COR-L47 (cell line): ENCODE measurements around the gene ZNF502.
"Not testable (repeated sequence)": the region's sequence is repeated elsewhere in the genome, so short reads cannot be mapped to it uniquely, and the experiment has no call there.

Experiments
- DNase-seq: peaks from one replicate; lab custom pipeline; 2025; lab: John Stamatoyannopoulos, UW

ZNF502 gene

DNA sequence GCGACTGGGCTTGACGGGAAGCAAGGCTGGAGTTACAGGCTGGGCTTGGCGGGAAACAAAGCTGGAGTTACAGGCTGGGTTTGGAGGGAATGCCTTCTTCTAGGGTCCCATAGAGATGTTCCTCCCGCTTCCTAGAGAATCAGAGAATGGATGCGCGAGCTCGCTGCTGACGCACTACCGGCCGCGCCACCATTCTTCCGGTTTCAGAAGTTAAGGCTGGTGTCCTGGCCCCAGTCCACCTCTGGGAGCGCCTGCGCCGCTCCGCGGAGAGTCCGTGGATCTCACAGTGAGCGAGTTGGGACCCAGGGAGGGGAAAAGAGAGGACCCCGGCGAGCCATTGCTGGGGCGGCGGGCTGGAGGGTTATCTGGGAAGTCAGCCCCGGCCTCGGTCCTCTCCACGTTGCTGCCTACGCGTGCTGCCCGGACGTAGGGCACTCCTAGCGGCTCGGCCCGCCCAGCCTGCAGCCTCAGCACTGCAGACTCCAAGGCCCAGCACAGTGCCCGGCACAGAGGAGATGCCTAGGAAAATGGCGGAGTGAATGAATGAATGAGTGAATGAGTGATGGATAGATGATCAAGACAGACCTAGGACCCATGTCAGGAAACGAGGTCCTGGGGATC lies at the start of gene ZNF502:
Gene ZNF502, plus strand, starts transcription at position 206 of the 621 bp plus-strand sequence. CDS start 7,602 bp downstream, outside the sequence.
- DNase-seq: peak; percentile 78

DNA sequence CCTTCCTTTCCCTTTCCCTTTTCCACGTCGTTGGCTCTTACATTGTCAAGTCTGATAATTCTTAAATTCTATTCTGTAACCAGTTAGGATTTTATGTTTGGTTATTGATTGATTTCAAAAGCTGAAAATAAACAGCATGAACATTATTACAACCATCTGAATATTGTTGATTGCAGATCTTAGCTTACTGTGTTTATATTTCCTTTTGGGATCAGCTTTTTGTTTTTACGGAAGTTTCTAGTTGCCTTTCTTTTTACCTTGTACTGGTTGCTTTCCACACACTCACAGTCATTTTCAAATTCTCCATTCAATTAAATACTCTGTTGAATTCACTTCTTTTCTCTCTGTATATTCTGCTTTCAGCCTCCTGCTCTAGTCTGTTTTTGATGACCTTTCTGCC lies 47.3 kb upstream of the ZNF502 start:
- no peak for DNase-seq

DNA sequence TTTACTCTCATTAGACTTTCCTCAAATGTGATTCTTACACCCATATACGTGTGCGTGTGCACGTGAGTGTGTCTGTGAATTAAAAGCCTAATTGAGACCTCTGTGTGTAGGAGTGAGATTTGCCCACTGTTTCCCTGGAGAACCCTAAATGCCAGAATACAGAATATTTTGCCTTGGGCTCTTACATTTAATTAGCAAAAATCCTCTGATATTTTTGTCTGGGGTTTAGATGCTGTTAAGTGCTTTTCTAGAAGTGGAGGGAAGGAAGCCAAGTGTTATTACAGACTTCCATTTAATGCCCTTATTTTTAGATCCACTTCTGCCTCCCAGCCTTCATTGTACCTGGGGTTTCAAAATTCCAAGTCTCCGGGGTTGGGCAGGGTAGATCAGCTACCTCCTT lies 46.1 kb upstream of the ZNF502 start:
- no peak for DNase-seq

DNA sequence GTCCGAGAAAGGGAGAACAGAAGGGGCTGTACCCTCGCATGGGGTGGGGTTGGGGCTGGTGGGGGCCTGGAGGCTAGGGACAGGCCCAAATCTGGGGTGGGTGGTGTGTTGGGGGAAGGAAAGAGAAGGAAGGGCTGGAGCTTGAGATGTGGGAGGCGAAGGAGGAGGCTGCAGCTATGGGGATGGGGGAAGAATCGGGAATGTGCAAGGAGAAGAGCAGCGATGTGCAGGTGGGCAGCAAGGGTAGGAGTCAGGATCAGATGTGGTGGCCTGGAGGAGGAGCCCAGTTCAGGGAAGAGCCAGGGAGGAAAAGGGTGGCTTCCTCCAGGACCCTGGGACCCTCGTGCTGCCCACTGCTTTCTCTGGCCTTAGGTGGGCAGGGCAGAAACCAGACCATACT lies 42.7 kb upstream of the ZNF502 start:
- no peak for DNase-seq

DNA sequence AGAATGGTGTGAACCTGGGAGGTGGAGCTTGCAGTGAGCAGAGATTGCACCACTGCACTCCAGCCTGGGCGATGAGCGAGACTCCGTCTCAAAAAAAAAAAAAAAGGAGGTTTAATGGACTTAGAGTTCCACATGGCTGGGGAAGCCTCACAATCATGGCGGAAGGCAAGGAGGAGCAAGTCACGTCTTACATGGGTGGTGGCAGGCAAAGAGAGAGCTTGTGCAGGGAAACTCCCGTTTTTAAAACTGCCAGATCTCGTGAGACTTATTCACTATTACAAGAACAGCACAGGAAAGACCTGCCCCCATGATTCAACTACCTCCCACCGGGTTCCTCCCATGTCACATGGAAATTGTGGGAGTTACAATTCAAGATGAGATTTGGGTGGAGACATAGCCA lies 39.0 kb upstream of the ZNF502 start:
- not testable (repeated sequence) for DNase-seq

DNA sequence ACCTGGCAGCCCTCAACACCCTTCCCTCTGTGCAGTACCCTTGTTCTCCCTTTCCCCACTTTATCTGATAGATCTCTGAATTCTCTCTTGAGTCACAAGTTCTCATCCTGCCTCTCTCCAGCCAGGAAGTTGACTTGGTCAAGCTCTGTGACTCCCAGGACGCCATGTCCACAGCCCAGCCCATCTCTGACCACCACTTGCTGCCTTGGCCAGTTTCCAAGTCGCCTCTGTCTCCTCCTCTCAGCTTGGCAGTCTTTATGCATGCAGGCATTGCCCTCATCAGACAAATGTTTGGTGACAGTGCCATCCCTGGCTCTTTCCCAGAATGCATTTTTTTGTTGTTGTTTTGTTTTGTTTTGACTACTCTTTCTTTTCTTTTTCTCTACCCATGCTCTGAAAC lies 38.2 kb upstream of the ZNF502 start:
- no peak for DNase-seq

DNA sequence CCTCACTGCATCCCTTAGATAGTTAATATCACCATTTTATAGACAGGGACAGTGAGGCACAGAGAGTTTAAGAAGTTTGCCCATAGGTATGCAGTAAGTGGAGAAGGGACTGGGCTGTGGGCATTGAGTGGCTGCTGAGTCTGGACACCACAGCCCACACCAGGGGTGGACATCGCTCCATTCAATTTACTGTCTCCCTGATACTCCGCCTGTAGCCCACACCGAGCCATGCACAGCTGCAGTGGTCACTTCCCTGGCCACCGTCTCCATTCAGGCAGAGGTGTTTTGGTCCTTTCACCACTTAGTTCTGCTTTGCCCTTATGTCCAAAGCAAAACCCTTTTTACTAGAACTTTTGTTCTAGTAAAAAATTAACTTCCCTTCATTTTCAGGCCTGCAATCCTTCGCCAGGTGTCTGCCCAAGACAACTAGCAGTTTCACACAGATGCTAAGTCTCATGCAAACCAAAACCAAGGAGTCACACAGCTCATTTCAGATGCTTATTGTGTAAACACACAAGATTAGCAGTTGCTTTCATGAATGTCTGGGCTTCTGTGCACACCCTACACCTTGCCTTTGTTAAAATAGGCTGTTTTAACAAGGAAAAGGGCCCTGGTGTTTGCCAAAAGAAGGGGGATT lies 33.9 kb upstream of the ZNF502 start:
- DNase-seq: no peak

DNA sequence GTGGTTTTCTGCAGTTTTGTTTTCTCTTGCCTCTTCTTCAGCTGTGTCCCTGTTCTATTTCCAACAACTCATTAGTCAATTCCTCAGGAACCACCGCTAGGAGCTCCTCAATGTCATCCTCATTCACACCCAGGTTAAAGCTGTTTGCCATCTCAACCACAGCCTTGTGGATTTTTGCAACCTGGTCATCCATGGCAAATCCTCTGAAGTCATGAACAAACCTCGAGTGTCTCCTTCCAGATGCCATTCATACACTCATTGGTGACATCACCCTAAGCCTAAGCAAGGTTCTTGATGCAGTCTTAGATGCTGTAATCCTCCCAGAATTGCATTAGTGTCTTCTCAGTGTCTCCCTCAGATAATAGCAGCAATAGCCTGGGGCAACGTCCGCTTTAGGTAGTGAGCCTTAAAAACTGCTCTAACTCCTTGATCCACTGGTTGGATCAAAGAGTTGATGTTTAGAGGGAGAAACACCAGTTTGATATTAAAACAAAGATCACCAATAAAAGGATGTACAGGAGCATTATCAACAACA lies 31.5 kb upstream of the ZNF502 start:
- DNase-seq: no peak

DNA sequence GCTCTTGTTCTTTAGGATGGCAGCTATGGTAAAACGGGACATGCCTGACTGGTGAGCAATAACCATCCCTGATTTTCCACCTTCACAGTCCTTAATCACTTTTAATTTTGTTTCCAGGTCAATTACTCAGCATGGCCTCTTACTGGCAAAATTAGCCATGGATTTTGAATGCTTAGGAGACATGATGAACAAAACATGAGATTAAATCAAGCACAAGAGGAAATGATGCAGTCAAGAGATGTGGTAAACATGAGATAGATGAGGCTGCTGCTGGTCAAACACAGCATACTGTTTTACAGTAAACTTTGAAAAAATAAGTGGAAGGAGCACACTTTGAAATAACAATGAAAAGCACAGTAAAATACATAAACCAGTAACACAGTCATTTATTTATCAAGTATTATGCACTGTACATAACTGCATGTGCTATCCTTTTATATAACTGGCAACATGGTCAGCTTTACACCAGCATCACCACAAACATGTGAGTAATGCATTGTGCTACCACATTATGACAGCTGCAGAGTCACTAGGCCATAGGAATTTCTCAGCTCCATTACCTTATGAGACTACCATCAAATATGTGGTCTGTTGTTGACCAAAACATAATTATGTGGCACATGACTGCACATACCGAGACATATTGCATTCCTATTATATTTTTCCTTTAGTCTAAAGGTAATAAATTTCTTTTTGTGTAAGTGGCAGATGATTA lies 30.1 kb upstream of the ZNF502 start:
- no peak for DNase-seq

DNA sequence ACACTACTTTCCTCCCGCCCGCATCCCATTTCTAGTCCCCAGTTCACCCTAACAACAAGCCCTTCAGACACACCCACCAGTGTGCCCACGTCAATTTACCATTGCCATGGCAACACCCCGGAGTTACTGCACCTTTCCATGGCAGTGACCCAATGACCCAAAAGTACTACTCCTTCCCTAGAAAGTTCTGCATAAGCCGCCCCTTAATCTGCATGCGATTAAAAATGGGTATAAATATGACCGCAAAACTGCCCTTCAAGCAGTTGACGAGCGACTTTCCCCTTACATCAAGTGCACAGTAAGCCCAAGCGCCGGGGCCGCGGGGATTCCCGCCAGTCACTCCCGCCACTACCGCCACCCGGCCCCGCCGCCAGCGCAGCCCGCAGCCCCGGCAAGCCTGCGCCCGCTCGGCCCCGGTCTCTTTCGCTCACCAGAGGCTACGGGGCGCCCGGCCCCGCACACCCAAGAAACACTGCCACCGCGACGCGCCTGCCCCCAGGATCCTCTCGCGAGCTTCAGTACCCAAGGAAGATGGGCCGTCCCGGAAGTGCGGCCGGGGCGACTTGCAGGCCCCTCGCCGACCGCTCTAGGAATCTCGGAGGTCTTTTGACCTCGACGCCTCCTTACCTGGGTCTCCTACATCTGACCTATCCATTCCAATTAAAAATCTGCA lies 27.2 kb upstream of the ZNF502 start:
- DNase-seq: peak; percentile 71

DNA sequence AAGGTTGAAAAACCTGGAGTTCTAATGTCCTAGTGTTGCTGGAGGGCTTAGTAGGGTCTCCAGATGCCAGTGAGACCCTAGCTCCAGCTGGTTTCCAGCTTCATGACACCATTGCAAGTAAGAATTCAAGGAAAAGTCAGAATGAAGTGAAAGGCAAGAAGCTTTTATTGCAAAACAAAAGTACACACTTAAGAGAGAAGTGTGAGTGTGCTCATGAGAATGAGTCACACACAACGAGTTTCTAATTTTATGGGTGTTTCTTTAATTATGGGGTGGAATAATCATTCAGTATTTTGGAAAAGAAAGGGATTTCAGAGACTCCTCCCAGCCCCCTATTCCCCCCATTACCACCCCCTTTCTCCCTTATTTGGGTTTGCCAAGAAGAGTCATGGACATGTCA lies 24.6 kb upstream of the ZNF502 start:
- DNase-seq: no peak

DNA sequence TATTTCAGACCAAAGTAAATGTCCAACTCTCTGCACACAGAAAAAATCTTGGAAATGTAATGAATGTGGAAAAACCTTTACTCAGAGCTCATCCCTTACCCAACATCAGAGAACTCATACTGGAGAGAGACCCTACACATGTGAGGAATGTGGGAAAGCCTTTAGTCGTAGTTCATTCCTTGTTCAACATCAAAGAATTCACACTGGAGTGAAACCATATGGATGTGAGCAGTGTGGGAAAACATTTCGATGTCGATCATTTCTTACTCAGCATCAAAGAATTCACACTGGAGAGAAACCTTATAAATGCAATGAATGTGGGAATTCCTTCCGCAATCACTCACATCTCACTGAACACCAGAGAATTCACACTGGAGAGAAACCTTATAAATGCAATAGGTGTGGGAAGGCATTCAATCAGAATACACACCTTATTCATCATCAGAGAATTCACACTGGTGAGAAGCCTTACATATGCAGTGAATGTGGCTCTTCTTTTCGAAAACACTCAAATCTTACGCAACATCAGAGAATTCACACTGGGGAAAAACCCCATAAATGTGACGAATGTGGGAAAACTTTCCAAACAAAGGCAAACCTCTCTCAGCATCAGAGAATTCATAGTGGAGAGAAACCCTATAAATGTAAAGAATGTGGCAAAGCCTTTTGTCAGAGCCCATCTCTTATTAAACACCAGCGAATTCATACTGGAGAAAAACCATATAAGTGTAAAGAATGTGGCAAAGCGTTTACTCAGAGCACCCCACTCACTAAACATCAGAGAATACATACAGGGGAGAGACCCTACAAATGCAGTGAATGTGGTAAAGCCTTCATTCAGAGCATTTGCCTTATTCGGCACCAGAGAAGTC lies 9.0 kb downstream of the ZNF502 start:
- DNase-seq: no peak

DNA sequence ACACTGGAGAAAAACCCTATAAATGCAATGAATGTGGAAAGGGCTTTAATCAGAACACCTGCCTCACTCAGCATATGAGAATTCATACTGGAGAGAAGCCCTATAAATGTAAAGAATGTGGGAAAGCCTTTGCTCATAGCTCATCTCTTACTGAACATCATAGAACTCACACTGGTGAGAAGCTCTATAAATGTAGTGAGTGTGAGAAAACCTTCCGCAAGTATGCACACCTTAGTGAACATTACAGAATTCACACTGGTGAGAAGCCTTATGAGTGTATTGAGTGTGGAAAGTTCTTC lies 9.6 kb downstream of the ZNF502 start:
- no peak for DNase-seq

DNA sequence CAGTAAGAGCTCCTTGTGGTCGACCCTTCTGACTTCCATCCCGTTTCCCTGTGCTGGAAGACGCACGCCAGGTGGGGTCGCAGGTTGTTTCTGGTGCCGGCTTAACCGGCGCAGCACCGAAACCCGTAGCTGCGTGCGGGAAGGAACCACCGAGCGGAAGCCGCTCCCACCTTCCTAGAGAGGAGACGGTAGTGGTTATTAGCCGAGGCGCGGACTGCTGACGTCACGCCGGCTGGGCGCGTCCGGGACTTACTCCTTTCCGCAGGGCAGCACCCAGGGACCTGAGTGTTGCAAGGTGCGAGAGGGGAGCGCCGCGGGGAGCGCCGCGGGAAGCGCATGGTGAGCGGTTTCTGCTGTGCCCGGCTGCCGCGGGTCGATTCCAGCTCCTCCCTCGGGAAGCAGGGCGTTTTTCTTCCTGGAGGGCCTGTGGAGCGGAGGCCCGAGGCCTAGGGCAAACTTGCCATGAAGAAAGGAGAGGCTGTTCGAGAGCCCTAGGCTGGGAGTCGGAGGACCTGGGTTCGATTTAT lies 17.0 kb downstream of the ZNF502 start, which contains the start of gene ZNF501:
Gene ZNF501, plus strand, starts transcription at position 252 of the 527 bp plus-strand sequence. CDS start 4,787 bp downstream, outside the sequence.
- peak; percentile 80 for DNase-seq

DNA sequence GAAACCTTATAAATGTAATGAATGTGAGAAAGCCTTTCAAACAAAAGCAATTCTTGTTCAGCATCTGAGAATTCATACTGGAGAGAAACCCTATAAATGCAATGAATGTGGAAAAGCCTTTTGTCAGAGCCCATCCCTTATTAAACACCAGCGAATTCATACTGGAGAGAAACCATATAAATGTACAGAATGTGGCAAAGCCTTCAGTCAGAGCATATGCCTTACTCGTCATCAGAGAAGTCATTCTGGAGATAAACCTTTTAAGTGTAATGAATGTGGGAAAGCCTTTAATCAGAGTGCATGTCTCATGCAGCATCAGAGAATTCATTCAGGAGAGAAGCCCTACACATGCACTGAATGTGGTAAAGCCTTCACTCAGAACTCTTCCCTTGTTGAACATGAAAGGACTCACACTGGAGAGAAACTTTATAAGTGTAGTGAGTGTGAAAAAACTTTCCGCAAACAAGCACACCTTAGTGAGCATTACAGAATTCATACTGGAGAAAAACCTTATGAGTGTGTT lies 22.2 kb downstream of the ZNF502 start:
- DNase-seq: no peak

DNA sequence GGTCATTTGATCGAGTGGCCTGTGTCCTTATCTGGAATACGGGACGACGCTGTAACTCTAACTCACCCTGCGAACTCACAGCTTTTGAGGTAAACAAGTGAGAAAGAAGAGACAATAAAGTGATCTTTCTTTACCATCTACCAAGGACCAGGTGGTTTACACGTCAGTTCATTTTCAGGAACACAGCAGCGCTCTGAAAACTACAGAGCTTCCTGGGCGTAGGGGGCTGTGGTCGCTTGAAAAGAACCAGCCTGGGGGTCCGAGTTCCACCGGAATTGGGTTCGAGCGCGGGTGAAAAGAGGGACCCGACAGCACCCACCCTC lies 48.6 kb downstream of the ZNF502 start:
- no peak for DNase-seq

DNA sequence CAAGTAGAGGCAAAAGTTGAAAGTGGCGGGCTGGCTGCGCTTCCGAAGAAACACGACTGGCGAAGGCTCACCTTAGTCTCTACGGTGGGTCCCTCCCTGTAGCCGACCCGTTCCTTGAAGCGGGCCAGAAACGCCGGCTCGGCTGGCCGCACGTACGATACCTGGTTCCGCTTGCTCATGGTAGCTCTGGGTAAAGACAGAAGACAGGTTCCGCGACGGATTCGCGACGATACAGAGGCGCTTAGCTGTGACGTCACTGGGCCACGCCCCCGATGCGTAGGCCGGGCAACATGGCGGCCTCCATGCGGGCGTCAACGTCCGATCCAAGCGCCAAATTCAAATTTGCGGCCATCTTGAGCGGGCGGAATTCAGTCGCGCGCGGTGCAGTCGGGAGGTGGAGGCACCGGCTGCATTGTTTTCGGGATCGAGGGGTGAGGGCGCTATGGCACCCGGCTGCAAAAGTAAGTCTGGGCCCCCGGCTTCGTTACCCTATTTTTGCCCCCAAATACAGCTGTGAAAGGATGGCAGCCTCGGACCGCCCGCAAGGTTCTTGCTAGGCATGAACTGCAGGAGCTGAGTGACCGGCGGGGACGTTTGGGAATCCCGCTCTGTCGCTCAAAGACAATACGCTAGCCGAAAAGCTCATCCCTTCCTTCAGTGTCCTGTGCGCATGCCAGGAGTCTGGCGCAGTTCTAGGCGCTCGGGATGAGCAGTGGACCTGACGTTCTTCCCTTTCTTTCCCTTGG lies 49.1 kb downstream of the ZNF502 start, which contains the start of the genes KIAA1143 and KIF15:
Gene KIAA1143, minus strand, starts transcription at position 196 of the 746 bp plus-strand sequence. Its CDS starts 17 bp downstream, at position 179.
Gene KIF15, plus strand, starts transcription at position 371 of the 746 bp plus-strand sequence. Its CDS starts 72 bp downstream, at position 443.
- DNase-seq: peak; percentile 90

DNA sequence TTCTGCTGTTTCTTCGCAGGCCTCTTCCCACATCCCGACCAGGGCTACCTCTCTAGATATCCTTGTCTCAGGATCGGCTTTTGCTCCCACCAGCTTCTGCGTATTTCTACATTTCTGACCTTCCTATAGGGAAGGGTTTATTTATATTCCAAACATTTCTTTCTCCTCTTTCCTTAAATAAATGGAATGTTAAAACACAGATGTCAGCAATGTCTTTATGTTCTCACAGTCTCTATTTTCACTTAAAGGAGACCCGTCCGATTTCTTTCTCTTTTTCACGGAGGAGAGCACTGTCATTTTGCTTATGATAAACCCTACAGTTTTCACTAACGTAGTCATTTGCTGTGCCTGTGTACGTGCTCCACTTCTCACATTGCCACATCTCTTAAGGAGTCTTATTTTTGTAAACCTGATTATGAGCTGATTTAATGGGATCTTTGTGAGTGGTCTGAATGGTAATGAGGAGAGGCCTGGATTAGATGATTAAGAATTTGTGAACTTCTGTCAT lies 49.8 kb downstream of the ZNF502 start:
- no peak for DNase-seq

DNA sequence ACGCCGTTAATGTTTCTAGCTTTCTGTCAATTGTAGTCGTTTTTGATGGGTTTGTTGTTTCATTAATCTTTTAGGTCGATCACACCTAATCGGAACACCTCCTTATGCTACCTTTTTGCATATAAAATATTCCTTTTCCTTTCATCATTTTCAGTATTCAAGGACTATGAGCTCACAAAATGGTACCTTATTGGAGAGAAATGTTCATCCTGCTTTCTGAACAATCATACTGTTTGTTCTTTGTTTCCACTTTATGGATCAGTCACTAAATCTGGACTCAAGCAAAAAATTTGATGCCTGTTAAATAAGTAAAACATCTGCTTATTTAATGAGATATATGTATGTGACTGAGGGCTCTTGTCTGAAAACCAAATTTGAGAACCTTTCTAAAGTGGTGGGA lies 50.2 kb downstream of the ZNF502 start:
- DNase-seq: no peak

DNA sequence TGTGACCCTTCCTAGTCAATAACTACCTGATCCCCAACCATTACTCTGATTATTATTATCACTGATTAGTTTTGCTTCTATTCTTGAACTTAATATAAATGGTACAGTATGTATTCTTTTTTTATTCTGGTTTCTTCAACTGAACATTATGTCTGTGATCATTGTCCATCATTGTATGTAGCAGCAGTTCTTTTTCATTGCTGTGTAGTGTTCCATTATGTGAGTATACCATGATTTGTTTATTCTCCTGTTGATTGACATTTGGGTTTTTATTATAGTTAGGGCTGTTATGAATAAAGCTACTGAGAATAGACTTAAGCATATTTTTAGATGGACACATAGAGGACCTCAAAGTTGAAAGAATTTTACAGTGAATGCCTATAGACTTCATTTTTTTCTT lies 51.8 kb downstream of the ZNF502 start:
- DNase-seq: no peak
